Dendritic cell treated with granulocyte-macrophage colony-stimulating factor and Interleukin-4, amounts not matched to agents 40 ng/mL and 50 ng/mL, for 4 days (primary cell): ENCODE results near the gene TMEM184B.

Source experiments
- H3K27ac Mint-ChIP-seq: one replicate; pipeline ENCODE4 v1.8.0; 2022; ENCODE audit warnings: mild to moderate bottlenecking, mixed read lengths
- H3K27me3 Mint-ChIP-seq: one replicate; pipeline ENCODE4 v1.8.0; 2022; ENCODE audit warnings: mild to moderate bottlenecking, mixed read lengths
- H3K36me3 Mint-ChIP-seq: one replicate; pipeline ENCODE4 v1.8.0; 2022; ENCODE audit warnings: low read depth, mixed read lengths
- H3K4me1 Mint-ChIP-seq: one replicate; pipeline ENCODE4 v1.8.0; 2022; ENCODE audit warnings: low read depth, mixed read lengths
- H3K4me3 Mint-ChIP-seq: one replicate; pipeline ENCODE4 v1.8.0; 2022; ENCODE audit warnings: mild to moderate bottlenecking, moderate library complexity, mixed read lengths
- H3K9me3 Mint-ChIP-seq: one replicate; pipeline ENCODE4 v1.8.0; 2022; ENCODE audit warnings: mixed read lengths
- intact Hi-C: fragments of 100-400 bp; cut with micrococcal nuclease; formaldehyde crosslinking; loops from one replicate; pipeline ENCODE4 v1.15.0; 2022

Gene TMEM184B

DNA sequence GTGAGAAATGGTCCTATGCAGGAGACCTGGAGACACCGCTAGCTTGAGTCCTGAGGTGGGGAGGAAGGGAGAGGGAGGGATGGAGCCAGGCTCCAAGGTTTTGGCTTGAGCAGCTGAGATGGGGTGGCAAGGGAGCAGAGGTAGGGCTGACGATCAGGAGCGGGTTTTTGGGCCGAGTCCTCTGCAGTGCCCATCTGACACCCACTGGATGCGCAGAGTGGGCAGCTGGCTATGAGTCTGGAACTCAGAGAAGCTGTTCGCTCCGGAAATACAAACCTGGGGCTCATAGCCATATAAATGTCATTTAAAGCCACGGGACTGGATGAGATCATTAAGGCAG, 71.5 kb downstream of the TMEM184B start:
- Mint-ChIP-seq H3K4me3 (peak overlapping the region; percentile 42), H3K27ac (peak overlapping the region; percentile 40), H3K27me3 (peaks cover 11% of the 10 kb centered on the region), H3K36me3 (no peaks in the 10 kb centered on the region), H3K9me3 (no peaks in the 10 kb centered on the region), H3K4me1 (peaks cover 62% of the 10 kb centered on the region)
- intact Hi-C loops: loop anchor here (10.0 kb wide), 1 partner anchor 57 kb away; no protein-coding TSS in a partner anchor

DNA sequence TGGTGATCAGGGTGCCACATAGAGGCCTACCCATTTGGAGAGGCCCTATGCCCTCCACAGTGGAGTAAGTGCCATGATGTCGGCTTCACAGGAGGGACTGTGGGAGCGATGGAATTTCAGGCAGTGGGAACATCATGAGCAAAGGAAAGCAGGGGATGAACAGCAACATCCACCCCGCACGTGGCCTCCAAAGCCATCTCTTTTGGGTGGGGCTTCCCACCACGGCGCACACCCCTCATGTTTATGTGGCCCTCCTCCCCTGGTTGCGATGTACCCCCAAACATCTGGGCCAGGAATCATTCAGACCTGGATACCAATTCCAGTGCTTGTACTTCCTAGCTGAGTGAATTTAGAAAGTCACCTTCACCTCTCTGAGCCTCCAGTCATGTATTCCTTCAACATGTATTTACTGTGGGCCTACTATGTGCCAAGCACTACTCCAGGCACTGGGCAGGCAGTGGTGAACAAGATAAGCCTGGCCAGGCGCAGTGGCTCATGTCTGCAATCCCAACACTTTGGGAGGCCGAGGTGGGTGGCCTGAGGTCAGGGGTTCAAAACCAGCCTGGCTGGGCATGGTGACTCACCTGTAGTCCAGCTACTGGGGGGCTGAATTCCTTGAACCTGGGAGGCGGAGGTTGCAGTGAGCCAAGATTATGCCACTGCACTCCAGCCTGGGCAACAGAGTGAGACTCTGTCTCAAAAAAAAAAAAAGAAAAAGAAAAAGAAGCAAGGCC, 72.8 kb downstream of the TMEM184B start:
- H3K9me3 Mint-ChIP-seq: no peaks in the 10 kb centered on the region
- H3K27ac Mint-ChIP-seq: no peak overlapping the region
- intact Hi-C loops: loop anchor here (10.0 kb wide), 1 partner anchor 55 kb away; no protein-coding TSS in a partner anchor
- H3K4me1 Mint-ChIP-seq: peaks cover 48% of the 10 kb centered on the region
- no peaks in the 10 kb centered on the region for H3K36me3 Mint-ChIP-seq
- H3K27me3 Mint-ChIP-seq: peaks cover 11% of the 10 kb centered on the region
- no peak overlapping the region for H3K4me3 Mint-ChIP-seq

GRCh38 chr22:38196791-38197419, 75.9 kb downstream of the TMEM184B start:
- peaks cover 14% of the 10 kb centered on the region for H3K27me3 Mint-ChIP-seq
- peaks cover 53% of the 10 kb centered on the region for H3K4me1 Mint-ChIP-seq
- H3K9me3 Mint-ChIP-seq: no peaks in the 10 kb centered on the region
- intact Hi-C loops: no loop called here
- no peak overlapping the region for H3K4me3 Mint-ChIP-seq
- H3K36me3 Mint-ChIP-seq: no peaks in the 10 kb centered on the region
- H3K27ac Mint-ChIP-seq: no peak overlapping the region

- peaks cover 36% of the 10 kb centered on the region for H3K4me1 Mint-ChIP-seq
- intact Hi-C loops: no loop called here
- H3K4me3 Mint-ChIP-seq: peak overlapping the region; percentile 48
- no peaks in the 10 kb centered on the region for H3K36me3 Mint-ChIP-seq
- peak overlapping the region; percentile 67 for H3K27ac Mint-ChIP-seq
- peaks cover 12% of the 10 kb centered on the region for H3K27me3 Mint-ChIP-seq
- no peaks in the 10 kb centered on the region for H3K9me3 Mint-ChIP-seq
Measured at GRCh38 chr22:38193580-38193979, 79.2 kb downstream of the TMEM184B start.

DNA sequence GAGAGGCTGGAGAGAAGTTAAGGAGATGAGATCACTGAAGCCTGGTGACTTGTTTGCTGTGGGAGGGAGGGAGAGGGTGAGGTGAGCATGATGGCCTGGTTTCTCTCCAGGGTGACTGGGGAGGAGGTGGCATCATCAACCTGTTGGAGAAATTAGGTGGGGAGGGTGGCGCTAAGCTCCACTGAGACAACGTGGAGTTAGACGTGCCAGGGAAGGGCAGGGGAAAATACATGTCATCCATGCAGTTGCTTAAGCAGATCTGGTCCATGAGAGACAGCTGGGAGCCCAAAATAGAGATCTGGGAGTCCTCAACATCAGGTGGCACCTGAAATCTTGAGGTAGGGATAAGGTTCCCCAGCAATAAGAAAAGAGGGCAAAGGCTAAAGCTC, 80.3 kb downstream of the TMEM184B start:
- Mint-ChIP-seq H3K4me3 (no peak overlapping the region), H3K4me1 (peaks cover 33% of the 10 kb centered on the region), H3K9me3 (no peaks in the 10 kb centered on the region), H3K36me3 (no peaks in the 10 kb centered on the region), H3K27me3 (peaks cover 14% of the 10 kb centered on the region), H3K27ac (peak overlapping the region; percentile 67)
- intact Hi-C loops: no loop called here

- intact Hi-C loops: no loop called here
- Mint-ChIP-seq H3K4me1 (peaks cover 33% of the 10 kb centered on the region), H3K27ac (peak overlapping the region; percentile 67), H3K9me3 (no peaks in the 10 kb centered on the region), H3K36me3 (no peaks in the 10 kb centered on the region), H3K4me3 (no peak overlapping the region), H3K27me3 (peaks cover 14% of the 10 kb centered on the region)
Measured at GRCh38 chr22:38191731-38192474, 80.9 kb downstream of the TMEM184B start.

DNA sequence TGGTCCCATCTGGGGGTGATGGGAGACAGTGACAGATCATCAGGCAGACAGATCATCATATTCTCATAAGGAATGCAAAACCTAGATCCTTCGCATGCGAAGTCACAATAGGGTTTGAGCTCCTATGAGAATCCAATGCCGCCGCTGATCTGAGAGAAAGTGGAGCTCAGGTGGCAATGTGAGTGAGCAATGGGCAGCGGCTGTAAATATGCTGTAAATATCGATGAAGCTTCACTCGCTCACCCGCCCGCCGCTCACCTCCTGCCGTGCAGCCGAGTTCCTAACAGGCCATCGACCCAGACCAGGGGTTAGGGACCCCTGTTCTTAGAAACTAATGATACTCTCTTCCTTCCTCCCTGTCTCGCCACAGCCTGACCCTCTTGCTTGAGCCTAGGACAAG, 81.8 kb downstream of the TMEM184B start:
- peaks cover 14% of the 10 kb centered on the region for H3K27me3 Mint-ChIP-seq
- H3K4me3 Mint-ChIP-seq: no peak overlapping the region
- H3K27ac Mint-ChIP-seq: no peak overlapping the region
- intact Hi-C loops: no loop called here
- H3K4me1 Mint-ChIP-seq: peaks cover 33% of the 10 kb centered on the region
- no peaks in the 10 kb centered on the region for H3K9me3 Mint-ChIP-seq
- H3K36me3 Mint-ChIP-seq: no peaks in the 10 kb centered on the region

GRCh38 chr22:38190581-38190980, 82.2 kb downstream of the TMEM184B start:
- no peaks in the 10 kb centered on the region for H3K9me3 Mint-ChIP-seq

DNA sequence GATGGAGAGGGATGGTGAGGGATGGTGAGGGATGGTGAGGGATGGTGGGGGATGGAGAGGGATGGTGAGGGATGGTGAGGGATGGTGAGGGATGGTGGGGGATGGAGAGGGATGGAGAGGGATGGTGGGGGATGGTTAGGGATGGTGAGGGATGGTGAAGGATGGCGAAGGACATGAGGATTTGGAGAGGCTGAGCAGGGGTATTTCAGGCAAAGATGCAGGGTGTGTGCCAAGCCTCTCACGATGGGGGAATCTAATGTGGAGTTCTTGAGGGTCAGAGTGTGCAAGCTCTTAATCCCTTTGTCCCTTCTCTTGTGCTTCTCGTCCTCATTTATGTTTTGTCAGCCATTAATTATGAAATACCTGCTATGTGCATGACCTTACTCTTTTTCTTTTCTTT, 83.7 kb downstream of the TMEM184B start:
- H3K9me3 Mint-ChIP-seq: no peaks in the 10 kb centered on the region
- no peaks in the 10 kb centered on the region for H3K36me3 Mint-ChIP-seq
- intact Hi-C loops: no loop called here
- H3K4me1 Mint-ChIP-seq: peaks cover 24% of the 10 kb centered on the region
- H3K4me3 Mint-ChIP-seq: no peak overlapping the region
- H3K27me3 Mint-ChIP-seq: peaks cover 16% of the 10 kb centered on the region
- H3K27ac Mint-ChIP-seq: no peak overlapping the region

More at GRCh38 chr22:38190581-38190980, 82.2 kb downstream of the TMEM184B start:
- H3K27ac Mint-ChIP-seq: no peak overlapping the region
- H3K36me3 Mint-ChIP-seq: no peaks in the 10 kb centered on the region
- H3K27me3 Mint-ChIP-seq: peaks cover 14% of the 10 kb centered on the region
- no peak overlapping the region for H3K4me3 Mint-ChIP-seq
- intact Hi-C loops: no loop called here
- peaks cover 33% of the 10 kb centered on the region for H3K4me1 Mint-ChIP-seq

DNA sequence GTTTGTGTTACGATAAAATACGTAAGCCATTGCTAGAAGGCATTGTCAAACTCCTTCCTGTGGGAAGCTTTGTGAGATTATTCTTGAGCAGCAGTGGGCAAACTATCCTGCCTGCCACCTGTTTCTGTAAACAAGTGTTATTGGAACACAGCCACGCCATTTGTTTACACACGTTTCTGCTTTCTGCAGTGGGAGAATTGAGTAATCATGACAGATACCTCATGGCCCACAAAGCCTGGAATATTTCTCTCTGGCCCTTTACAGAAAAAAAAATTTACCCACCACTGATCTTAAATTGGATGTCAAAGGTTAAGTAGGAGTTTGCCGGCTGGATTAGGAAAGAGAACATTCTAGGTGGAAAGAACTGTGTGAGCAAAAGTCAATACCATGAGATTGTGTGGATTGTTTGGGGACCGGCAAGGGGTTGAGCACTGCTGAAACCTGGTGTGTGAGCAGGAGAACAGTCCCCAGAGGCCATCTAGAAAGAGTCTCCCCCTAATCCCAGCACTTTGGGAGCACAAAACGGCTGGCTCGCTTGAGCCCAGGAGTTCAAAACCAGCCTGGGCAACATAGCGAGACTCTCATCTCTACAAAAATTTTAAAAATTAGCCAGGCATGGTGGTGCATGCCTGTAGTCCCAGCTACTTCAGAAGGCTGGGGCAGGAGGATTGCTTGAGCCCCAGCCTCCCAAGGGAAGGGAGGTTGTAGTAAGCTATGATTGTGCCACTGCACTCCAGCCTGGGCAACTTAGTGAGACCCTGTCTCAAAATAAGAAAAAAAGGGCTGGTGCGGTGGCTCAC, 85.2 kb downstream of the TMEM184B start:
- intact Hi-C loops: no loop called here
- peaks cover 16% of the 10 kb centered on the region for H3K27me3 Mint-ChIP-seq
- H3K4me1 Mint-ChIP-seq: peaks cover 10% of the 10 kb centered on the region
- H3K27ac Mint-ChIP-seq: no peak overlapping the region
- H3K36me3 Mint-ChIP-seq: no peaks in the 10 kb centered on the region
- H3K9me3 Mint-ChIP-seq: no peaks in the 10 kb centered on the region
- no peak overlapping the region for H3K4me3 Mint-ChIP-seq

DNA sequence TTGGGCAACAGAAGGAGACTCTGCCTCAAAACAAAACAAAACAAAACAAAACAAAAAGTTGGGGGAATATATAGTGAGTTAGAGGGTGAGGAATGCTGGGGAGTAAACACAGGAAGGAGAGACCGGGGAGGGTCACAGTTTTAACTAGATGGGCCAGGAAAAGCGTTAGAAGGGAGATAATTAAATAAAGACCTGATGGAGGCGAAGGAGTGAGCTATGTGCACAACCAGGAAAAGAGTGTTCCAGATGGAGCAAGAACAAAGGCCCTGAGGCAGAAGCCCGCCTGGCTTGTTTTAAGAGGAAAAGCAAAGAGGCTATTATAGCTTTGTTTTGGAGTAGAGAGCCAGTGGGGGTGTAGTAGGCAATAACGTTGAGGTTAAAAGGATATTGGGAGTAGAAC, 86.4 kb downstream of the TMEM184B start:
- Mint-ChIP-seq H3K27ac (no peak overlapping the region), H3K27me3 (peaks cover 10% of the 10 kb centered on the region), H3K4me3 (no peak overlapping the region), H3K36me3 (peaks cover 1% of the 10 kb centered on the region), H3K9me3 (no peaks in the 10 kb centered on the region), H3K4me1 (peaks cover 8% of the 10 kb centered on the region)
- intact Hi-C loops: no loop called here

DNA sequence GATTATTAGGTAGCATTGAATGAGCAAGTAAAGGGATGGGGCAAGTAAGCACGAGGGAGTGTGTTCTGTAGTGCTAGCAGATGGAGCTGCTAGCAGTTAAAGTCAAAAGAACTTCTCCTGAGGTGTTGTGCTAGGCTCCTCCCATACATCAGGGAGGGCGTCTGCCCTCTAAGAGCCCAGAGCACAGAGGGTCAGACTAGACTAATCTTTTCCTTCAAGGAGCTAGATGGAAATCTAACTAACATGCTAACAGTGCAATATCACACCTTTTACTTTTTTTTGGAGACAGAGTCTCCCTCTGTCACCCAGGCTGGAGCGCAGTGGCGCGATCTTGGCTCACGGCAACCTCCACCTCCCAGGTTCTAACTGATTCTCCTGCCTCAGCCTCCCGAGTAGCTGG, 88.0 kb downstream of the TMEM184B start:
- Mint-ChIP-seq H3K27ac (no peak overlapping the region), H3K36me3 (peaks cover 8% of the 10 kb centered on the region), H3K27me3 (peaks cover 10% of the 10 kb centered on the region), H3K9me3 (no peaks in the 10 kb centered on the region), H3K4me3 (no peak overlapping the region), H3K4me1 (peaks cover 24% of the 10 kb centered on the region)
- intact Hi-C loops: no loop called here

- H3K4me3 Mint-ChIP-seq: peak within 1 kb of the TSS; percentile 84
- H3K4me1 Mint-ChIP-seq: peaks cover 44% of the 10 kb centered on the region
- H3K9me3 Mint-ChIP-seq: no peaks in the 10 kb centered on the region
- H3K36me3 Mint-ChIP-seq: peaks cover 8% of the 10 kb centered on the region
- peak within 1 kb of the TSS; percentile 99 for H3K27ac Mint-ChIP-seq
- intact Hi-C loops: loop anchor here (1.0 kb wide), 1 partner anchor 21 kb away; no protein-coding TSS in a partner anchor
- peaks cover 5% of the 10 kb centered on the region for H3K27me3 Mint-ChIP-seq
Measured at GRCh38 chr22:38181453-38182200, 91.2 kb downstream of the TMEM184B start, which contains the start of gene PLA2G6. TSS of gene PLA2G6 (minus strand) at chr22:38181830. CDS start at chr22:38169426, 12,404 bp downstream.
